Measurements from ENCODE around the gene TMEM115.

DNA sequence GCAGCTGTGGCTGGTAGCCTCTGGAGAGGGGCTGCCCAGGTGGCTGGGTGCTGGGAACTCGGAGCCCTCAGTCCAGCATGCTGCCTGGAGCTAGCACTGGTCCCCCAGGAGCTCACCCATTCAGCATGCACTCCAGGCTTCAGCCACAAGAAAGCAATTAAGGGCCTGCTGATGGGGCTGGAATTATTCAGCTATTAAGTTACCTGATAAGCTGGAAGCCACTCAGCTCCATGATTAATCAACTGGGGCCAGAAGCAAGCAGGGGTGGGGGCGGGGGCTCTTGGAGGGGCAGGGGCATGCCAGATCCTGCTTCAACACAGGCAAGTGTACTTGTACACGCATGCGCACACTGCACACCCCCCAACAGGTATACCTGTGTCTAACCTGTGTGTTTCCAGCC, 22.1 kb upstream of the TMEM115 start:
- TF ChIP-seq, protein P1, sequence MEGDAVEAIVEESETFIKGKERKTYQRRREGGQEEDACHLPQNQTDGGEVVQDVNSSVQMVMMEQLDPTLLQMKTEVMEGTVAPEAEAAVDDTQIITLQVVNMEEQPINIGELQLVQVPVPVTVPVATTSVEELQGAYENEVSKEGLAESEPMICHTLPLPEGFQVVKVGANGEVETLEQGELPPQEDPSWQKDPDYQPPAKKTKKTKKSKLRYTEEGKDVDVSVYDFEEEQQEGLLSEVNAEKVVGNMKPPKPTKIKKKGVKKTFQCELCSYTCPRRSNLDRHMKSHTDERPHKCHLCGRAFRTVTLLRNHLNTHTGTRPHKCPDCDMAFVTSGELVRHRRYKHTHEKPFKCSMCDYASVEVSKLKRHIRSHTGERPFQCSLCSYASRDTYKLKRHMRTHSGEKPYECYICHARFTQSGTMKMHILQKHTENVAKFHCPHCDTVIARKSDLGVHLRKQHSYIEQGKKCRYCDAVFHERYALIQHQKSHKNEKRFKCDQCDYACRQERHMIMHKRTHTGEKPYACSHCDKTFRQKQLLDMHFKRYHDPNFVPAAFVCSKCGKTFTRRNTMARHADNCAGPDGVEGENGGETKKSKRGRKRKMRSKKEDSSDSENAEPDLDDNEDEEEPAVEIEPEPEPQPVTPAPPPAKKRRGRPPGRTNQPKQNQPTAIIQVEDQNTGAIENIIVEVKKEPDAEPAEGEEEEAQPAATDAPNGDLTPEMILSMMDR (conservative IDR thresholded peaks at IDR 0.05; ENCODE audit: low read depth, low read length), result no peak
- TF ChIP-seq EZH2 (IDR thresholded peaks at IDR 0.05; ENCODE audit: low read length, unreplicated experiment), result no peak

Data from PC-3 (cell line).